GM13976 (cell line): Measurements from ENCODE around the gene CD48.

Experiments
- DNase-seq: peaks from one replicate; pipeline ENCODE4 v3.0.0; 2012; ENCODE audit warnings: low spot score
- in situ Hi-C: fragments of 300-500 bp; cut with MboI; formaldehyde crosslinking; loops from one replicate; pipeline ENCODE4 v1.12.0; 2022; ENCODE audit warnings: low sequenced_read_pairs, mixed read lengths, inconsistent platforms; ENCODE audit not compliant: unreplicated experiment
- TF ChIP-seq, protein P1 (sequence below): IDR thresholded peaks from 2 replicates; pipeline ENCODE4 v1.5.1; 2012; ENCODE audit warnings: borderline replicate concordance, mild to moderate bottlenecking; ENCODE audit not compliant: insufficient read depth; ENCODE audit errors: extremely low read depth, missing control alignments, control extremely low read depth

Gene CD48

DNA sequence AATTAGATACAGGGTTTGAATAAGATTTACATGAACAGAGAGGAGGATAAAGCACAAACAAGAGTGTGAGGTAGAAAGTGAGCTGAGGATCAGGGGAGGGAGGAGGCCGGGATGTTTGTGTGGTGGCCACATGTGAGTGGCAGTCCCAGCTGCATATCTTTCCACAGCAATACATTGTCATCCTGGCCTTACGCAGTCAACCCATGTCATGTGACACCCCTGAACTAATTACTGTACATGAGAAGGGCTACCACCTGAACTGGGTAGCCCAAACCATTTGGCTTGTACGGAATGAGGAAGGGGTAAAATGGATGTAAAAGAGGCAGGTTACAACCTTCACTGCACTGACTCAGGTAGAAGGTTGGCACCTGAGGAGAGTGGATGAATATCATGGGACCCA, 31.6 kb upstream of the CD48 start:
- TF ChIP-seq, protein P1, sequence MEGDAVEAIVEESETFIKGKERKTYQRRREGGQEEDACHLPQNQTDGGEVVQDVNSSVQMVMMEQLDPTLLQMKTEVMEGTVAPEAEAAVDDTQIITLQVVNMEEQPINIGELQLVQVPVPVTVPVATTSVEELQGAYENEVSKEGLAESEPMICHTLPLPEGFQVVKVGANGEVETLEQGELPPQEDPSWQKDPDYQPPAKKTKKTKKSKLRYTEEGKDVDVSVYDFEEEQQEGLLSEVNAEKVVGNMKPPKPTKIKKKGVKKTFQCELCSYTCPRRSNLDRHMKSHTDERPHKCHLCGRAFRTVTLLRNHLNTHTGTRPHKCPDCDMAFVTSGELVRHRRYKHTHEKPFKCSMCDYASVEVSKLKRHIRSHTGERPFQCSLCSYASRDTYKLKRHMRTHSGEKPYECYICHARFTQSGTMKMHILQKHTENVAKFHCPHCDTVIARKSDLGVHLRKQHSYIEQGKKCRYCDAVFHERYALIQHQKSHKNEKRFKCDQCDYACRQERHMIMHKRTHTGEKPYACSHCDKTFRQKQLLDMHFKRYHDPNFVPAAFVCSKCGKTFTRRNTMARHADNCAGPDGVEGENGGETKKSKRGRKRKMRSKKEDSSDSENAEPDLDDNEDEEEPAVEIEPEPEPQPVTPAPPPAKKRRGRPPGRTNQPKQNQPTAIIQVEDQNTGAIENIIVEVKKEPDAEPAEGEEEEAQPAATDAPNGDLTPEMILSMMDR = no peak
- in situ Hi-C loops = no loop called here

DNA sequence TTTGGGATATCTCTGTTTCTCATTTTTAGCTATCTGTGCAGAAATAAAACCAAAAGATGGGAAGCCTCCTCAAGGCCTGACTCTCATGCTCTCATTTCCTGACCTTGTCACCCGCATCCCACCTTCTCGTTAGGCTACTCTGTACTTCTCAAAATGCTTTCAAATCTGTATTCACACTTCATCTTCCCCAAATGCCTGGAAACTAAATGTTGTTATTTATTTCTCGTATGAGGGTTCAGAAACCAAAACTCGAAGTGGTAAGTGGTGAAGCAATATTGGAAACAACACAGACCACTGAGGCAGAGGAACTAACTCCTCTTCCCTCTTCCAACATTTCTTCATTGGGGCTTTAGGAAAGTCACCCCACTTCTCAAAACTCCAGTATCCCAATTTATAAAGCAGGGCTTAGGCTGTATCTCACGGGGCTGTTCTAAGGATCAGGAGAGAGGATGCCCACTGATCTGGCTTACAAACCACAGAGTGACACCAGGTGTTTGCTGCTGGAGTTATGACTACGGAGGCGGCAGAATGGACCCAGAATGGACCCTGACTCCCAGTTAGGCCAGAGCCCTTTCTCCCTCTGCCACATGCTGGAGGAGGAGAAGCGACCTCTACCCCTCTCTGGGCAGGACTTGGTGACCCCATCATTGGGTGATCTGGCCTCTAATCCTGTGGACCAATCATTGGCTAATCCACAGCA, 31.0 kb upstream of the CD48 start:
- no peak for DNase-seq
- in situ Hi-C loops = no loop called here
- TF ChIP-seq, protein P1 = no peak

More for the DNA sequence above, 31.6 kb upstream of the CD48 start:
- no peak for DNase-seq

DNA sequence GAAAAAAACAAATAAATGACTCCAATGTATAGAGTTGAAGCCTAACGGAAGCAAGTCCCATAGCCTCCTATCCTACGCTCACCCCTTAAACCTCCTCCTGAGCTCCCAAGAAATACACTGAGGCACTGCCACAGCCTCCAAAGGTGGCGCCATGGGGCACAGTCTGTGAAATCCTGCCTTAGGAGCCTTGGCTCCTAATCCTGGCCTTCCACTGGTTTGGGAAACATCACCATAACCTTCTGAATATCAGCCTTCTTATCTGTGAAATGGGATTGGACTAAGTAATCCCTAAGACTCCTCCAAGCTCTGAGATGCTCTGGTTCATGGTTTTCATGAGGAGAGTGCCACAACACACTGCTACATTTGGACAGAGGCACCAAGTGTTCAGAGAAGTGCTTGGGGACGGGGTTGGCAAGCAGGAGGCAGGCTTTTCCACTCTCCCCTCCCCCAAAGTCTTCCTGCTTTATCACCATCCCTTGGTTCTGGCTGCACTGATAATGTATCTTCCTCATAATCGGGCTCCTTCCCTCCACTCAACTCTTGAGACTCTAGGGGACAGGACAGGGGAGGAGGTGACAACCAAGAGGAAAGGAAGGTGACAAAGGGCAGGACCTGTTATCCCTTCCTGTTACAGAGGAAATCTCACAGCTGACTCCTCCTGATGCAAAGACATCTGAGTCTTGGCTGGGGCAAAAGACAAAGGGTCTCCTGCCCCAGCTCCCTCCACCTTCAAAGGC, 30.2 kb upstream of the CD48 start:
- TF ChIP-seq, protein P1 = no peak
- in situ Hi-C loops = no loop called here
- DNase-seq = no peak

DNA sequence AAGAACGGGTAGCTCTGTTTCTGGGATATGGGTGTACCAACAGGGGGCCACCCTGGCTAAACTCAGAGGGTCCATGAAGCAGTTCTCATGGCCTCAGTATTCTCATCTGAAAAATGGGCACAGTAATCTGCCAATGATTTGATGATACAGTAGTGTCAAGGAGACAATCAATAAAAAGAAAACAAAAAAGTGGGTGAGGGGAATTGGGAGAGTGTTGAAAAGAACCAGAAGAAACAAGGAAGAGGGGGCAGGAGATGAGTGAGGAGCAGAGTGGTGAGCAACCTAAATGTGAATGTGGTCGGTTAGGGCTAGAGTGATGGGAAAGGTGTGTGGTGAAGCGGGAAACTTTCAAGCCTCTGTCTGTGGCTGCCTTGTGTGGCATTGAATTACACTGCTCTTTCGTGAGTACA, 29.5 kb upstream of the CD48 start:
- no peak for DNase-seq
- TF ChIP-seq, protein P1 = no peak
- in situ Hi-C loops = no loop called here

DNA sequence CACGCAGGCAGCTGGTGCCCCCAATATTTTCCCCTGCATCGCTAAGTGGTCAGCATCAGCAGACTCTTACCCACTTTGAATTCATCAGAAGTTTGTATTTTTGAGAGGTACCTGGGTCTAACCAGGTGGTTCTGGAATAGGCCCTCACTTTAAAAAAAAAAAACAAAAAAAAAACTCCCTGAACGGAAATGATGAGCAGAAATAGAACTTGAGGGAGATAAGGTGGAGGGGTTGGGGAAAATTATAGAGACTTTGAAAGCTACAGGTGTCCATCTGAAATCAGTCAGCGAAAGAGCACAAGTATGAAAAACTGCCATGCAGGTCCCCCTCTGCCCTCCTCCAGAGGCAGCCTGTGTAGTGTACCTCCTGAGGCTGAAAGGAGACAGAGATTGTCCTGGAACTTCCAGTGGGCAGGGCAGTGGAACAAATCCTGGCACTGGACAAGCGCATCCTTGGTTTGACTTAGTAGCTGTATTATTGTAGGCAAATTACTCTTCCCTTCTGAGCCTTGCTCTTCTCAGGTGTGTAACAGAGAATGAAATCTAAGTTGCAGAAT, 28.6 kb upstream of the CD48 start:
- TF ChIP-seq, protein P1 = no peak
- in situ Hi-C loops = no loop called here

DNA sequence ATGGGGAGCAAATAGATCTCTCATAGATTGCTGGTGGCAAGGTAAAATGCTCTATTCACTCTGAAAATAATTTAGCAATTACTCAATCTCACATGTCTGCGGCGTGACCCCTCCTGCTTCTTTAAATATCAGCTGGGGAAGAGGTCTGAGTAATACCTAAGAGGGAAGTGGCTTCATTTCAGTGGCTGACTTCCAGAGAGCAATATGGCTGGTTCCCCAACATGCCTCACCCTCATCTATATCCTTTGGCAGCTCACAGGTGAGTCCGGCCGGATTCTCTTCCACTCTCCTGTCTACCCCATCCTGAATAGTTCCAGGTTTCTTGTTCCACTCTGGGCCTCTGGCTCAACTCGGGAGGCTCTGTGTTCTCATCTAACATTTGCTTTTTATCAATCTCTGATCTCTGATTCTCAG, 27.5 kb upstream of the CD48 start, which contains the start of gene SLAMF7:
Gene SLAMF7, plus strand, starts transcription at position 150 of the 414 bp plus-strand sequence. Its CDS starts 55 bp downstream, at position 205.
- in situ Hi-C loops = no loop called here
- TF ChIP-seq, protein P1 = no peak
- DNase-seq = peak; percentile 36

More for the DNA sequence above, 28.6 kb upstream of the CD48 start:
- DNase-seq = no peak
